GM20000 (cell line): Measurements from ENCODE around the gene RARG.
"Not testable (repeated sequence)": the region's sequence is repeated elsewhere in the genome, so short reads cannot be mapped to it uniquely, and the experiment has no call there.

Experiments used
- DNase-seq: peaks from one replicate; pipeline ENCODE4 v3.0.0; 2012; ENCODE audit warnings: low spot score
- CTCF ChIP-seq: IDR thresholded peaks from 2 replicates; pipeline ENCODE4 v1.5.1; 2012; ENCODE audit warnings: mild to moderate bottlenecking, control low read depth; ENCODE audit errors: extremely low read depth, missing control alignments

RARG gene

GRCh38 chr12:53211476-53212381, 20.3 kb downstream of the RARG start:
- peak; percentile 64 for TF ChIP-seq CTCF
- no peak for DNase-seq

GRCh38 chr12:53210843-53211242, 21.2 kb downstream of the RARG start:
- TF ChIP-seq CTCF: no peak
- DNase-seq: no peak

DNA sequence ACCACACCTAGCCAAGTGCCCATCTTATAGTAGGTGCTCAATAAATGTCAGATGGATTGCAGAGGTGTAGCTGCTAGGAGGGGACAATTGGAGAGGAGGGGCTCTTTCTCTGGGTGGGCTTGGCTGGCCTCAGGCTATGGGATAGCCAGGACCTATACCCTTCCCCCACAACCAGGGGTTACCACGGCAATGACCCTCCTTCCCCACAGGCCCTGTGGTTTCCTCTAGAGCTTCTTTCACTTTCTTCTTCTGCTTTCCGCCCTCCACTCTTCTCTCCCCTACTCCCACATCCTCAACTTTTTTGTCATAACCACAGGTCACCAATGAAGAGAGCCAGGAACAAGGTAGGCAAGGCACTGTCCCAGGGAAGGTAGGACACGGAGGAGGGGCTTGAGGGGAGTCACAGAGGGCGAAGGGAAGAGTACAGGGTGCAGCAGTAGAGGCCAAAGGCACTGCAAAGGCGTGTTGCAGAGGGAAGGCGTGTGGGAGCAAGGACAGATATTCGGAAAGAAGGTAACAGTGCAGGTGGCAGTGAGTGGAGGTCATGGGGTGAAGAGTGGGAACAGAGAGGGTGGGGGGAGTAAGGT, 23.0 kb downstream of the RARG start:
- TF ChIP-seq CTCF: no peak
- peak; percentile 74 for DNase-seq

GRCh38 chr12:53208435-53208834, 23.6 kb downstream of the RARG start:
- DNase-seq: no peak
- no peak for TF ChIP-seq CTCF

GRCh38 chr12:53207042-53207441, 25.0 kb downstream of the RARG start, which contains the start of gene ITGB7:
TSS of gene ITGB7 (minus strand) at chr12:53207251. CDS start at chr12:53200443, 6,808 bp downstream.
- TF ChIP-seq CTCF: no peak
- DNase-seq: peak; percentile 83

DNA sequence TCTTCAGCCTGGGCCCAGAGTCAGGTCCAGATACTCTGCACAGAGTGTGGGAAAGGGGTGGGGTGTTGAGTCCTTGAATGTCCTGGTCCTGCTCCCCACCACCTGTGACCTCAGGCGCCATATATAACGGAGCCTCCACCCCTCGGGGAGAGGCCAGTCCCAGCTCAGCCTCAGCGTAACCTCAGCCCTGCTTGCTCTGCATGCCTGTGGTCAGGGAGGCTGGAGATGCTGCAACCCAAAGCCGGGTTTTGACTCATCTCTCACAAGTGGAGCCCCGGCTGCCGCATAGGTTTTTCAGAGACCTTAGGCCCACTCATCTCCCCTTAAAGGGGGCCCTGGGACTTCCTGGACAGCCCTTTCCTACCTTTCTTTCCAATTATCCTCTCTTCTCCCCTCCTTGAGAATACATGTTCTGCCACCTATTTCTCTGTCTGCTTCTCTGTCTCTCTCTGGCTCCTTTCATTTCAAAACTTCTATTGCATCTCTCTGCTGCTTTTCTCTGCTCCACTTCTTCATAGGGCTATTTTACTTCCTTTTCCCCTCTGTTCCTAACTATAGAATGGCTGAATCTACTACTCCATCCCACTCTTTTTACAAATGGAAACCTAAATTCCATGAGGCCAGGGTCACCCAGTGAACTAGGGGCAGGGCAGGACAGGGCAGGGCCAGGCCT, 26.1 kb downstream of the RARG start:
- no peak for TF ChIP-seq CTCF
- peak; percentile 85 for DNase-seq

DNA sequence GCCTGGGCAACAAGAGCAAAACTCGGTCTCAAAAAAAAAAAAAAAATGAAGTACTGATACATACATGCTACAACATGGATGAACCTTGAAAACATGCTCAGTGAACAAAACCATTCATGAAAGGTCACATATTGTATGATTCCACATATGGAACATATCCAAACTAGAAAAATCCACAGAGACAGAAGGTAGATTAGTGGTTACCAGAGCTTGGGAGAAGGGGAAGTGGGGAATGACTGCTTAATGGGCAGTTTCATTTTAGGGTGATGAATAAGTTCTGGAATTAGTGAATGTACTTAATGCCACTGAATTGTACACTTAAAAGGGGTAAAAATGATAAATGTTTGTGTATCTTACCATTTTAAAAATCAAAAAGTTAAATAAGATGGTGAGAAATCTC, 27.7 kb downstream of the RARG start:
- no peak for TF ChIP-seq CTCF

DNA sequence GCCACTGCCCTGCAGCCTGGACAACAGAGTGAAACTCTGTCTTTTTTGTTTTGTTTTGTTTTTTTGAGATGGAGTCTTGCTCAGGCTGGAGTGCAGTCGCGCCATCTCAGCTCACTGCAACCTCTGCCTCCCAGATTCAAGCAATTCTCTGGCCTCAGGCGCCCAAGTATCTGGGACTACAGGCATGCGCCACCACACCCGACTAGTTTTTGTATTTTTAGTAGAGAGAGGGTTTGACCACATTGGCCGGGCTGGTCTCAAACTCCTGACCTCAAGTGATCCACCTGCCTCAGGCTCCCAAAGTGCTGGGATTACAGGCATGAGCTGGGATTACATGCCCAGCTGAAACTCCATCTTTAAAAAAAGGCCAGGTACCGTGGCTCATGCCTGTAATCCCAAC, 29.7 kb downstream of the RARG start:
- not testable (repeated sequence) for DNase-seq

More for the DNA sequence above, 27.7 kb downstream of the RARG start:
- no peak for DNase-seq
